HG03280 (cell line): ENCODE measurements around the gene NFXL1.

Source experiments
- ATAC-seq: cut with Tn5 transposase; IDR thresholded peaks from one replicate; pipeline ENCODE4 v1.9.1; 2021; ENCODE audit warnings: mild to moderate bottlenecking, moderate library complexity; ENCODE audit not compliant: unreplicated experiment

Gene NFXL1

DNA sequence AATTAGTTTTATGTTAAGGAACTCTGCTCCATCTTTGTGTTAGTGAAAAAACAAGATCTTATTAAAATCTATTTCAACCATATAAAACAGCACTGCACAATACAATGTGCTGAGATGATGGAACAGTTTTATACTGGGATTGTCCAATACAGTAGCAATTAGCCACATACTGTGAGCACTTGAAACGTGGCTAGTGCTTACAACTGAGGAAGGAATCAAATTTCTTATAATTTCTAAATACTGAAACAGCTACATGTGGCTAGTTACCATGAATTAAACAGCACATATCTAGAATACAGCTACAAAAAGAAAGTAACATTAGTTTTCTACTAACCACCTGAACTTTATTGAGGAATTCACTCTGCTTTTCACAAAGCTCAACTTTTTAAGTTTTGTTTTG, 14.7 kb downstream of the NFXL1 start:
- no peak for ATAC-seq

DNA sequence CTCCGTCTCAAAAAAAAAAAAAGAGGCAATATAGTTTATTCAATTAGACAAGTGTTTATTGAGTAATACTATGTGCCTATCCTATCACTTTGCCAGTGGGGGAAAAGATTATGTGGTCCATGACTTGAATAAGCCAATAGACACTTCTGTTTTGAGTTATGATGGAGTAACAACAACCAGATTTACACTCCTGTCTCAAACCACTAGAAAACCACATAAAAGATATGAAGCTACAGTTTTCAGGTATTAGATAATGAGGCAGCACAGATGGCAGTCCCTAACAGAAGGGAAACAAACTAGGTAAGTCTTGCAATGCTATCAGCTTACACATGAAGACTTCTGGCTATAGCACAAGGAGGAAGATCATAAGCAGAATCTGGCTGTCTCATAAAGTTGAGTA, 22.5 kb downstream of the NFXL1 start:
- no peak for ATAC-seq

DNA sequence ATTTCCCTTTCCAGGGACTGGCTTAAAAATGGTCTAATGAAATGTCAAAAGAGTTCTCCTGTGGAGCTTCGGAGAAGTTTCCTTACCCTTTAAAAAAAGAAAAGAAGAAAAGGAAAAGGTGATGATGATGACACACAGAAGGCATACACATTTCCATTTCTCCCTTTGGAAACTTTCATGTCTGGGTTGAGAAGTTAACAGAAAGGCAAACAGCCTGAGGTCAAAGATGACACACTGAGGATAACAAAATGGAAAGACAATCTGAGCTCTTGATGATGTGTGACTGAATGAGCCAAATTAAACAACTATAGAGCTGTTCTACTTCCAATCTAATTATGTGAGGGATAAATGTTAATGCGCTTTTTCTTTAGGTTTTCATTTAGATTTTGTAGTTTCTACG, 32.2 kb downstream of the NFXL1 start:
- ATAC-seq, result no peak

DNA sequence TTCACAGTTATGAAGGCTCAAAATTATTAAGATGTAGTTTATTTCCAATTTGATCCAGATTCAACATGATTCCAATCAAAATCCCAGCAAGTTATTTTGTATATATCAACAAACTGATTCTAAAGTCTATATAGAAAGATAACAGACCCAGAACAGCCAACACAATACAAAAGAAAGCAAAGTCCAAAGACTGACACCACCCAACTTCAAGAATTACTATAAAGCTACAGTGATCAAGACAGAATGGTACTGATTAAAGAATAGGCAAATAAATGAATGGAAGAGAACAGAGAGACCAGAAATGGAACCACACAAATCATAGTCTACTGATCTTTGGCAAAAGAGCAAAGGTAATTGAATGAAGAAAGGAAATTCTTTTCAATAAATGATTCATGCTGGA, 34.9 kb downstream of the NFXL1 start:
- ATAC-seq, result no peak

DNA sequence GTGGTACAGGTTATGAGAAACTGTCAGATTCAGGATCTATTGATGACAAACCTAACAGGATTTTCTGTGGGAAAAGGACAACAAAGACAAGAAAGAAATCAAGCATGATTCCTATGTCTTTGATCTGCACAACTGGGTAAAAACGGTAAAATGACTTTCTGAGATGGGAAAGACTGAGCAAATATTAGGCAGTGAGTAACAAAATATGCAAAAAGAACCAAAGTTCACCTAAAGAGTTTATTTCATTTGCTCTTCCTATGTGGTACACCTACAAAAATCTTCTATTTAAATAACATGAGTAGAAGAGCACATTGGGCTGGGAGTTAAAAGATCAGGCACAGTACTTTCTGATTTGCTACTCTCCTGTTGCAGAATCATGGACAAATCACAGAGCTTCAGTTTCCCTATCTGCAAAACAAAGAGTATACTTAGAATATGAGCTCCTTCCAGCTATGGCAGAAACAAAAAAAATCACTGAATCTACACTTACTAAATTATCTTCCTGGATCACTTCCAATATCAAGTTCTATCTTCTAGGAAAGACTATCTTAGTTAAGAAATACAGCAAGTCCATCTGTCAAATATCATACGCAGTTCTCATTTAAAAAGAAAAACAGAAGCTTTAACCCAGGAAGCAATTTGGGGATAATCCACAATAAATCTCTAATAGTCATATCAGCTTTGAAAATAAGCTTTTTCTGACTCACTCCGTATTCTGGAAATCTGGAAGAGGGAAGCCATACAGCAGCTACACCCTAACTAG, 37.4 kb downstream of the NFXL1 start:
- no peak for ATAC-seq

DNA sequence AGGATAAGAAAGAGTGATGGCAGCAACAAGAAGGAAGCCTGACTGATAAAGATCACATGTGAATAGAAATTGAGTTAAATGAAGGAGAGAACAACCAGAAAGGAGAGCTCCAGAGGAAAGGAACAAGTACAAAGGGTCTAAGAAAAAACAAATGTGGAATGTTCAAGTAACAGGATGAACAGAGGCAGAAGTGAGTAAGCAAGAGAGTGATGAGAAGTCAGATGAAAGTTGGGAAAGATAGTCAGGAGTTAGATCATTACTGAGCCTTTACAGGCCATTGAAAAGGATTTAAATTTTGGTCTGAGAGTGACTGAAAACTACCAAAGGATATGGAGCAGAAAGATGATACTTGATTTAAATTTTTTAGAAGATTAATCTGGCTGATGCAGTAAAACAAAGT, 38.1 kb downstream of the NFXL1 start:
- ATAC-seq, result no peak

DNA sequence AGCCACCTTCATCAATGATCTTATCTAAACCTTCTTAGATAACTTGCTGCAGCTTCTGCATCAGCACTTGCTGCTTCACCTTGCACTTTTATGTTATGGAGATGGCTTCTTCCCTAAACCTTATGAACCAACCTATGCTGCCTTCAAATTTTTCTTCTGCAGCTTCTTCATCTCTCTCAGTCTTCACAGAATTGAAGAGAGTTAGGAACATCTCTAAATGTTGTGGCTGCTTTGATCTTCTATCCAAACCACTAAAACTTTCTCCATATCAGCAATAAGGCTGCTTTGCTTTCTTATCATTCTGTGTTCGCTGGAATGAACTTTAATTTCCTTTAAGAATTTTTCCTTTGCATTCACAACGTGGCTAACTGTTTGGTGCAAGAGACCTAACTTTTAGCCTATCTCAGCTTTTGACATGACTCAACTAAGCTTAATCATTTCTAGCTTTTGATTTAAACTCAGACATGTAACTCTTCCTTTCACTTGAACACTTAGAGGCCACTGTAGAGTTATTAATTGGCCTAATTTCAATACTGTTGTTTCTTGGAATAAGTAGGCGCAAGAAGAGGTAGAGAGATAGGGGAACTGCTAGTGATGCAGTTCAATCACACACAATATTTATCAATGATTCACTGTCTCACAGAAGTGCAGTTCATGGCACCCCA, 40.4 kb downstream of the NFXL1 start:
- ATAC-seq, result no peak

DNA sequence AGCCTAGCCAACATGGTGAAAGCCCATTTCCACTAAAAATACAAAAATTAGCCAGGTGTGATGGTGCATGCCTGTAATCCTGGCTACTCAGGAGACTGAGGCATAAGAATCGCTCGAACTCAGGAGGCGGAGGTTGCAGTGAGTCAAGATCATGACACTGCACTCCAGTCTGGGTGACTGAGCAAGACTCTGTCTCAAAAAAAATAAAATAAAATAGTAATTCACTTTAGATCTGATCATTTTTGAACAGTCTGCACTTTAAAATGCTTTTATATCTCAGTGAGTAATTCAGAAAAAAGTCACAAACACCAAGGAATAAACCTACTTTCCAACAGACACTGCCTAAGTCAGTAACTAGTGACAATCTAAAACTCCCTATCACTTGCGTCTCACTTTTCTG, 50.9 kb downstream of the NFXL1 start:
- ATAC-seq, result no peak

DNA sequence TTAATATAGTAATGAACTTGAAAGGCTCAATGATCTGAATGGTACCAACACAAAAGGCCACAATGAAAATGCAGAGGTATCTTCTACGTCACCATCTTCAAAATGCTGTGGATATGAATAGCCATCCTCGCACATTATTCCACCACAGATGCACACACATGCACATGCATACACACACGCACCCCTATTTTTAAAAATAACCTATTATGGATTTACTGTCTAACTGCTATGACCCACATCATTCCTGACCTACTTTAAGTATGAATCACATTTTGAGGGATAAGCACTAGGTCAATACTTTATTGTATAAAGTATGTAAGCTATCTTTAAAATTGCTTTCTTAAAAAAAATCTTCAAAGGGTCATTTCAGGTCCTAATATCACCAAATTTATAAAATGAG, 52.1 kb downstream of the NFXL1 start:
- no peak for ATAC-seq

DNA sequence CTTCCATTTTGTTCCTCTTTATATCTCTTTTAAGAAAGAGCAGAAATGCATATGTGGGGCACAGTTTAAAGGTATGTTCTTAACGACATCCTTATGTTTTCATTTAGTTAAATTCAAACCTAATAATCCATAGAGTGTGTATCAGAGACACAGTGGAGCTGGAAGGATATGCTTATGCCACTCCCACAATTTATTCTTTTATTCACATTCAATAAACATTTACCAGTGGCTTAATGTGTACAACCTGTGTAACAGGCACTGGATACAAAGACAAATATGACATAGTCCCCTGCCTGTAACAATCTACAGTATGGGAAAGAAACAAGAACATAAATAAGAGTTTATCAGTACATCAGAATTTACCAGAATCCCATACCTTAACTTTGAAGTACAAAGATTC, 54.1 kb downstream of the NFXL1 start:
- ATAC-seq, result no peak

DNA sequence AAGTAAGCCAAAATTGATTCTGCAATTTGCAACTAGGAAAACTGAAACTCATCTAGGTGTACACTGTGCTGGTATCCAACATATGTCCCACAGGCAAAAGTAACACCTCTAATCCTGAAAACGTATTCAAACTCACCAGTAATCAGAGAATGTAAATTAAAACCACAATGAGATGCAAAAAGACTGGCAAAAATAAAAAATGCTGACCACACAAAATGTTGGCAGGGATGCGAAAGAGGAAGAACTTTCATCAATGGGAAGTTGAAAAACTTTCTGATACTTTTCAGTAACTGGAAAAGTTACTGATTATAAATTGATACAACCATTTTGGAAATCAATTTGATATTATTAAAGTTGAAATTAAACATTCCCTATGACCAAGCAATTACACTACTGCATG, 56.4 kb downstream of the NFXL1 start:
- no peak for ATAC-seq

DNA sequence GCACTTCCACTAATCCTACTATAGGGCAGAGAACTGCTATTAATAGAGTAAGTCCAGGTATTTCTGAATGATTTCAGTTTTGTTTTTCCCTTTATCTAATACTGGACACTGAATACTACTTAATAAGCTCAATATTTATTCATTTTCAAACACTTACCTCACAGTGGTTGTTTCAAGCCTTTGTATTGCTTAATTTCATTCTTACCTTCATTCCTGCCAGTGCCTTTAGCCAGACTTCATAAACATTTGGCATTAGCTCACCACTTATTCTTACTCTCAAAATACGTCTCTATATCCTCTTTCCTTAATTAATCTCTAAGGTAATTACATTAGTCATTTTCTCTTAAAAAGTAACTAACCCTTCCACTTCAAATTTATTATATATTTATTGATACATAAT, 57.7 kb downstream of the NFXL1 start:
- ATAC-seq, result no peak

DNA sequence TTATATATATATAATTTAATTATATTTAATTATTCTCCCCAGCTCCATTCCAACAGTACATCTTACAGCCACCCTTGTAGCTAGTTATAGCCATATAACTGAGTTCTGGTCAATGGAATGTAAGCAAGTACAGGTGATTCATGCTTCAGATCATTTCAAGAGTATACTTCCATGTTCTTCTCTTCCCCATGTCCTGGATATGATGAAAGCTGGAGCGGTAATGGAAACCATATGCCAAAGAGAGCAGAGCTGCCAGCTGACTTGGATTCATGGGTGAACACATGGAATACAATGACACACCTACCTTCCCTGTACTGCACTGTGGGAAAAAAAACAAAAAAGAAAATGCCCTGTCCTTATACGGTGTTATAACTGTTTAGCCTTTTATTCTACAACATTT, 59.0 kb downstream of the NFXL1 start:
- ATAC-seq, result no peak

DNA sequence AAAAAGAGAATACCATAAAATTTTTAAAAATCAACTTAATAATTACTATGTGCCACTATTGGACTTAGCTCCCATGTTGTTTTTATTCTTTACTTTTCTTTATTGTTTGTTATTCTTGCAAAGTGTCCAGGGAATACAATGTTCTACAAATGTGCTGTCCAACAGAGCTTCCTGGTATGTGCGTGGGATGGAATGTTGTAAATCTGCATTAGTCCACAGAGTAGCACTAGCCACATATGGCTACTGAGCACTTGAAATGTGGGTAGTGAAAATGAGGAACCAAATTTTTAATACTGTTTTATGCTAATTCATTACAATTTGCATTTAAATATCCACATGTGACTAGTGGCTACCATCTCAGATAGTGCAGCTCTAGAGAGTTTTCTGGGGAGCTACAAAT, 62.2 kb downstream of the NFXL1 start:
- ATAC-seq, result no peak

DNA sequence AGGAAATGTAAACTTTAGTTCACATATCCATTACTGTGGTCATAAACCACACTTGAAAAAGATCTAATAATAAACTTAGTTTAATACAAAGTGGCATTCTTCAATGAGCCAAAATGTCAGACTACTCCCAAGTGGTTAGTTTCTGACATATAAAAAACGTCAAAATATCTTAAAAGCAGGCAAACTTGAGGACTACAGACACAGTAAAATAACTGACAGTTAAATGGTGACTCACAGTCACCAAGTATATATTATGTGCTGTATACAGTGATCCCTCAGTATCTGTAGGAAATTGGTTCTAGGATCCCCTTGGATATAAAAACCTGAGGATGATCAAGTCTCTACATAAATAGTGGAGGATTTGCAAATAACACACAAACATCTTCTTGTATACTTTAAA, 64.9 kb downstream of the NFXL1 start:
- no peak for ATAC-seq

DNA sequence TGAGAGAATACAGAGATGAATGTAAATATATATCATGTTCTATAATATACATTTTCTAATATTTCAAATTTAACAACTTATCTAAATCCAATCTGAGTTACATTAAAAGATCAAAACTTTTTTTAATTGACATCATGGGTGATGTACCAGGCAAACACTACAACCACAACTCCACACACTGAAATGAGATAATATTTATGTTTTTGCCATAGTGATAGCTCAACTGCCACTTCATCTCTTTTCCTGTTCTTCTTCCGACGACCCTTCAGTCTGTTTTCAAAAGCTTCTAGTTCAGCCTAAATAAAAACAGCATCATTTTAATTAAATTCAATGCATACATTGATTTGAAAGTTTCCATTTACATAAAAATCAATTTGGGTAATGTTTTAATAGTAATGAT, 66.3 kb downstream of the NFXL1 start:
- no peak for ATAC-seq

DNA sequence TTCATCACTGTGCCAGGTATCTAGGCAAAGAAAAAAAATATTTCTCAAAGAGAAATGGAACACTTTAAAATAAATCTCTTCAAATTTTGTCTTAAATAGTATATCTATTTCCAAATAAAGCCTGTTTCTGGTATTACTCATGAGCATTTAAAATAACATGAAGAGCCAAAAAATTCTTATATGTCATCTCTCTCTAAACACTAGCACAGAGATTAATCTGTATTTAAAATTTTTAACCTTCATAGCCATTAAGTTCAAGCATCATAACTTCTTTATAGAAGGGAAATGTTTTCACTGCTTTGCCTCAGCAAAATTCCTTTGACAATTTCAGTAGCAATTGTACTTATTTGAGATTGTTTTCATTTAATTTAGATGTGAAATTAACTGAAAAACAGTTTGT, 71.4 kb downstream of the NFXL1 start:
- no peak for ATAC-seq

DNA sequence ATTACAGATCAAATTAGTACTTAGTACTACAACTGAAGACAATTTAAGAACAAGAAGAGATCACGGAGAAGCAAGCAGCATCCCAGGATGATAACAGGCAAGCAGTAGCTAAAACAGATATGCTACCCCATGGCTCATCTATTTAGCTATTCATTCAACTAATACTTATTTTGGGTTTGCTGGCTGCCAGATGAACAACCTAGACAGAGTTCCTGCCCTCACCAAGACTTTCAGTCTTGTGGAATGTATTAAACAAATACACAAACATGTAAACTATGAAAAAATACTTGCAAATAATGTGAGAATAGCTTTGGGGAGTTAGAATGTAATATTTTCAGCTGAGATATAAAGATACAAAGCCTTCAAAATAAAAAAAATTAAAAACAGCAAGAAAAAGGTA, 74.1 kb downstream of the NFXL1 start:
- ATAC-seq, result no peak

DNA sequence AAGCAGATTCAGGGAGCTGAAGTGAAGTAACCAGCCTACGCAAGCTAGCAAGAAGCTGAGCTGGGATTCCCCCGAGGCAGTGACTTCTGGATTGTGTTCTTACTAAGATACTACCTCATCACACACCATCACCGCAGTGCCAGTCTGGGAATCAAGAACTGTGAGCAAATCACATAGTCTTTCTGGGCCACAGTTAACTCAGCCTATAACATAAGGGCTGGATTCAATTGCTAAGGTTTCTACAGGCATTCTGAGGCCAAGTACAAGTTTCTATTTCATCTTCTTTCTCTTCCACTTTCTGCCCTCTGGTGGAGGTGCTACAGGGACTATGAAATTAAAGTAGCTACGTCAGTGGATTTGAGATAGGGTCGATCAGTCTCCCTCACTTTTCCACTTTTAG, 75.1 kb downstream of the NFXL1 start:
- ATAC-seq, result peak; percentile 60

DNA sequence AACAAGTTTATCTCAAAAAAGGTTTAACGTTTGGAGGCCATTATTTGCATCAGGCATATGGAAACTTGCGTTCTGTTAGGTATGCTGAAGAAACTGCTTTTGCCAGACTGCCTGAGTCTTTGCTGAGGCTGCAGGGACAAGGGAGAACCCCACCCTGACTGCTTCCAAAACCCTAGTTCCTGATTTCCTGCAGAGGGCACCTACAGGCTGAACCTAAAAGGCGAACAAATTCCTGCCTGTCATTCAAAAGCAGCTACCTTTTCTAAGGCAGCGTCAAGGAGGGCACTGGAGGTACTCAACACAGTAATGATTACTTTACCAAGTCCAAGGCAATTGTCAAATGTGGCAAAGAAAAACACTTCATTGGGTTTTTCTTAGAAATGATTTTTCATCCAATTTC, 75.9 kb downstream of the NFXL1 start:
- no peak for ATAC-seq

DNA sequence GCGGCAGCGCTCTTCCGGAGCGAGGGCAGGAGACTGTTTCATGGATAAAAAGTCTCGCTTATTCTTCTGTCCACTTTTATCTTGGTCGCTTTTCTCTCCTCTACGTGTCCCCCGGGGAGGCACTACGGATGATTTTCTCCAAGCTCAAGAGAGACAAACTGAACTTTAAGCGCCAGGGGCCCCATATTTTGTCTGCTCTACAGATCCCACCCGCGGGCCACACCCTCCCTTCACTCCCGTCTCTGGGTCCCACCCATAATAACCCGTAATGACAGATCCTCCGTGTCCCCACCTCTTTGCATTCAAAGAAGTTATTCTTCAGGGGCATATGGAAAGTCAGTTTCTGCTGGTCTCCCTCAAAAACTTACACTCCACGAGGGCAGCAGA, 76.5 kb downstream of the NFXL1 start, which contains the start of gene CORIN:
TSS of gene CORIN (minus strand) at position 160 of the 387 bp plus-strand sequence. CDS start at position 42, 118 bp downstream.
- no peak for ATAC-seq

DNA sequence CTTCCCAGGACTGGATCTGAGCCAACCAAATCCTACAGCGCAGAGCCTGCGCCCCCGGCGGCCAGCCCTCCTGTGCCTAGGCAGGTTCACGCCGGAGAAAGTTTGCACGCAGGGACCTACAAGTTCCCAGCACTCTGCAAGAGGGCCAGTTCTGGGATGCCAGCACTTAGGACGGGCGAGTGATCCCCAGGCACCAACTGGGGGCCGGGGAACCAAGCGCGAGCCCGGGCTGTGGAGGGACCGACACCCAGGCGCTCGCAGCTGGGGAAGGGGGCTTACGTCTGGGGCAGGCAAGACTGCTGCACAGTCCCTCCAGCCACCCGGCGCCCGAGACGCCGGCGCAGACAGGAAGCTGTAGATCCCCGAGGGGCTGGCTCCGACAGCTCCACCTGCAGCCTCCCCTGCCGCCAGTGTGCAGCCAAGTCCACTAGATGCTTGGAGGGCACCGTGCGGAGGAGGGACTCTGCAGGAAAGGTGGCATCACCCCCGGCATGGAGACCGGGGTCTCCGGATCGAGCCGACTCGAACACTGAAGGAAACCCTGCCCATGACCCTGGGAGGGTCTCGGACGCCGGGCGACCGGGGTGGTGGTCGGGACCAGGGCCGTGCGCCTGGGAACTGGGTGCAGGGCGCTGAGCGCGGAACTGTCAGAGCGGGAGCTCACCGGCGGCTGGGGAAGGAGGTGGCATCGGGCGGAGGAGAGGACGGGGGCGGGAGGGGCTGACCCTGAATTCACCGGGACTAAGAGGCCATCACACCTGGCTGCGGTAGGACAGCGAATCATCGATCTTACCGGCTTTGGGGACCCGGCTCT, 77.1 kb downstream of the NFXL1 start:
- peak; percentile 45 for ATAC-seq
